SHP77 (cell line): ENCODE results near the gene LHX4.

Source experiments
- DNase-seq, 2 experiments: peaks; one replicate each; lab custom pipeline; 2025; lab: John Stamatoyannopoulos, UW

Gene LHX4

DNA sequence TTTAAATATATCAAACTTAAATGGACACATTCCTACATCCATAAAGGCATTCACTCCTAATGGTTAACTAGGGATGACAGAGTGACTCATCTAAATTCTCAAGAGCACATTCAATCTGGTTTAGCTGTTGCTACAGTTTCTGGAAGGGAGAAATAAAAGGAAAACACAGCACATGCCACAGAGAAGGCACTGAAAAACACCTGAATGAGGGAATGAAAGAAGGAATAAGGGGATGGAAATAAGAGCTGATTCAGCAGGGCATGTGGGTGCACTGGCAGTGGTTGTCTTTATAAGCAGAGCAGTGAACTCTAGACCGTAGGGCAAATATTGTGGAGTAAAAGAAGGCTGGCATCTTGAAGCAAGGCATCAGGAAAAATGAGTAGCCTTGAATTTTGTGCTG is 79.3 kb downstream of the LHX4 start:
- DNase-seq, result no peak

DNA sequence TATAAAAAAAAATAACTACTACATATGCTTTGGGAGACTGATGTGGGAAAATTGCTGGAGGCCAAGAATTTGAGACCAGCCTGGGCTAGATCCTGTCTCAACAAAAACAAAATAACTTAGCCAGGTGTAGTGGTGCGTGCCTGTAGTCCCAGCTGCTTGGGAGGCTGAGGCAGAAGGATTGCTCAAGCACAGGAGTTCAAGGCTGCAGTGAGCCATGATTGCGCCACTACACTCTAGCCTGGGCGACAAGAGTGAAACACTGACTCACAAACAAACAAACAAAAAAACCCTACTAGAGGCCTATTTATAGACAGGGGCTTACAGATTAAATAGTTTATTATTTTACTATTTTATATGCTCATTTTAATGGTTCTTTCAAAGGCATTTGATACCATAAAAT is 80.0 kb downstream of the LHX4 start:
- no peak for DNase-seq

DNA sequence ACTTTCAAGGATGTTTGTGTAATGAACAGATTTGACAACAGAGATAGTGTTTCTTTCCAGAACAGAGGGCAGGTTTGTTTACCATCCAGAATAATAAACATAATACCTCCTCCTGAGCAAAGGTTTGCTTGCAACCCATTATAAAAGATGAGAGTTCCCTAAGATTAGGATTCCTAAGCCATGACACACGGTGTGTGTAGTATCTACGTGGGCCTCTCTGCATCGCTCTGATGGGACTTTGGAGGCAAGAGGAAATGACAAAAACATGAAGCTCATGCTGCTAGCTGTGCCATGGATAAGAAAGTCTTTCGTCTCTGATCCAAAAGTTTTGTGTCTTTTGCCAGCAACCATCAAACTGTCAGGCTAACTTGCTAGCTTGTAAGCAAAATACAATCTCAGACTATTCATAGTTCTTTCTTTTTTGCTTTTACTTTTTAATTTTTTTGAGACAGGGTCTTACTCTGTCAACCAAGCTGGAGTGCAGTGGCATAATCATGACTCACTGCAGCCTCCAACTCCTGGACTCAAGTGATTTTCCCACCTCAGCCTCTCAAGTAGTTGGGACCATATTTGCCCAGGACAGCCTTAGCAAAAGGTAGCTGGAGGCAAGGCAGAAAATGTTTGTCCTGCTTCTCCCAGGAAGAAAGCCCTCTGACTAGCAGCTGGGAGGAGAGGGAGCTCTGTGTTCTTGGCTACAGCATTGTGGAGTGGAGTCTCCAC is 81.1 kb downstream of the LHX4 start:
- no peak for DNase-seq

DNA sequence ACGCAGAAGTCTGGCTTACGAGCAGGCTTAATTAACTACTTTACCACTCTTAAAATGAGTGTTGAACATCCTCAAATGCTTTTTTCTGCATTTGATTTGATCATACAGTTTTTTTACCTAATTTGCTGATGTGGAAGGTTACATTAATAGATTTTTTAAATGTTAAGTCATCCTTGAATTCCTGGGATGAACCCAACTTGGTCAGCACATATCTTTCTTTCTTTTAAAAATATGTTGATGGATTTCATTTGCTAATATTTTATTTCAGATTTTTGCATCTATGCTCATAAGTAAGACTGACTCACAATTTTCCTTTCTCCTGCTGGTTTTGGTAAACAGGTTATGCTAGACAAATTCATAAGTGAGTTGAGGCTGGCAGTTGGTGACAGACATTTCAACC is 82.9 kb downstream of the LHX4 start:
- no peak for DNase-seq

DNA sequence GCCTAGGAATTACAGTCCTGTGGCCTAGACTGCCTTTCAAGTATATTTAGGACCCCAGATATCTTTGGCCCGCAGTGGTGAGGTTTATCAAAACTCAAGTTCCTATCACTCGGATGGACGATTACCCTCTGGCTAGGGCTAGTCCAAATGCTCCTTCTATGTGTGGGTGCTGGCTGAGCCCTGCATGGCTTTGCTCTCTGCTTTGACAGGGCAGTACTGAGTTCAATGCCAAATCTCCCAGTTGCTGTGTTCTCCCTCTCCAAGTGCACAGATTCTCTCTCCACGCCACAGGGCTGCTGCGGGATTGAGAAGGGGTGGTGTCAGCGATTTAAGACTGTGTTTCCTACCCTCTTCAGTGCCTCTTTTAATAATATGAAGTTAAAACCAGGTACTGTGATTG is 97.0 kb downstream of the LHX4 start:
- DNase-seq, result no peak
